Loucy (cell line): Measurements from ENCODE around the gene PSME3.

Source experiments
- H2AFZ ChIP-seq: fragments of 200-600 bp; sonication (generic); 2 replicates; pipeline ENCODE4 v1.6.0; 2016; ENCODE audit warnings: antibody characterized with exemption, mild to moderate bottlenecking, low read length, moderate library complexity
- H3F3A ChIP-seq: fragments of 200-600 bp; 2 replicates; pipeline ENCODE4 v1.6.0; 2016; ENCODE audit warnings: antibody characterized with exemption, low read depth, mild to moderate bottlenecking
- H3K27me3 ChIP-seq: fragments of 200-600 bp; sonication (generic); 2 replicates; pipeline ENCODE4 v1.6.1; 2014; ENCODE audit warnings: low read length, mild to moderate bottlenecking; ENCODE audit not compliant: insufficient read depth, poor library complexity, severe bottlenecking
- H3K36me3 ChIP-seq: fragments of 200-600 bp; sonication (generic); 2 replicates; pipeline ENCODE4 v1.6.1; 2016; ENCODE audit warnings: low read length; ENCODE audit not compliant: insufficient read depth
- H3K4me1 ChIP-seq: fragments of 200-600 bp; sonication (generic); 2 replicates; pipeline ENCODE4 v1.5.1; 2014; ENCODE audit warnings: low read length, mild to moderate bottlenecking; ENCODE audit not compliant: insufficient read depth, poor library complexity, severe bottlenecking
- H3K4me2 ChIP-seq: fragments of 200-600 bp; sonication (generic); 2 replicates; pipeline ENCODE4 v1.6.0; 2014; ENCODE audit warnings: antibody characterized with exemption, low read length, low read depth, mild to moderate bottlenecking; ENCODE audit not compliant: poor library complexity, severe bottlenecking
- H3K4me3 ChIP-seq: fragments of 200-600 bp; sonication (generic); 2 replicates; pipeline ENCODE4 v1.5.1; 2014; ENCODE audit warnings: low read length, mild to moderate bottlenecking, mixed read lengths; ENCODE audit not compliant: poor library complexity, severe bottlenecking
- H3K79me2 ChIP-seq: fragments of 200-600 bp; sonication (generic); 2 replicates; pipeline ENCODE4 v1.6.1; 2014; ENCODE audit warnings: low read length; ENCODE audit not compliant: insufficient read depth
- H3K9ac ChIP-seq: fragments of 200-600 bp; sonication (generic); 2 replicates; pipeline ENCODE4 v1.6.0; 2014; ENCODE audit warnings: mild to moderate bottlenecking, low read depth, low read length, moderate library complexity; ENCODE audit not compliant: poor library complexity, severe bottlenecking
- H3K9me2 ChIP-seq: fragments of 200-600 bp; sonication (generic); replicated peaks from 2 replicates; pipeline ENCODE4 v1.6.1; 2016; ENCODE audit warnings: low read depth, low read length, mixed read lengths
- H3K9me3 ChIP-seq: fragments of 200-600 bp; sonication (generic); 2 replicates; pipeline ENCODE4 v1.6.1; 2014; ENCODE audit warnings: mild to moderate bottlenecking, antibody characterized with exemption, low read length, low read depth; ENCODE audit not compliant: insufficient read depth
- H4K20me1 ChIP-seq: fragments of 200-600 bp; sonication (generic); 2 replicates; pipeline ENCODE4 v1.6.0; 2014; ENCODE audit warnings: antibody characterized with exemption, low read length, mild to moderate bottlenecking; ENCODE audit not compliant: insufficient read depth, poor library complexity, severe bottlenecking
- CTCF ChIP-seq: fragments of 200-600 bp; sonication (generic); conservative IDR thresholded peaks from 2 replicates; pipeline ENCODE4 v1.5.1; 2014; ENCODE audit warnings: mild to moderate bottlenecking, antibody characterized with exemption, low read length
- EZH2phosphoT487 ChIP-seq: fragments of 200-600 bp; IDR thresholded peaks from 2 replicates; pipeline ENCODE4 v1.6.1; 2018; ENCODE audit warnings: antibody characterized with exemption, mild to moderate bottlenecking, moderate library complexity, borderline replicate concordance

The PSME3 gene

DNA sequence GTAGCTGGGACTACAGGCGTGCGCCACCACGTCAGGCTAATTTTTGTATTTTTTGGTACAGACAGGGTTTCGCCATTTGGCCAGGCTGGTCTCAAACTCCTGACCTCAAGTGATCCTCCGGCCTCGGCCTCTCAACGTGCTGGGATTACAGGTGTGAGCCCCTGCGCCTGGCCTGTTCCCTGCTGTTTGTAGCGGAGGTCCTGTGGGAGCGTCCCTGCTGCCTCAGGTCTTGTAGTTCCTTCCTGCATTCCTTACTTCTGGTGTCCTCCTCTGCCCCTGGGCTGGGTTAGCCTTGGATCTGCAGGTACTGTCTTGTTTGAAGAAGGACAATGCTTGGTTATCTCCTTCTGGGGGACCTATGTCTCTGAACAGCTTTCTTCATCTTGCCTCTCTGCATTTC is 43.8 kb downstream of the PSME3 start:
- no peaks in the 10 kb centered on the region for H3F3A ChIP-seq
- H3K4me2 ChIP-seq = no peak overlapping the region
- H3K9ac ChIP-seq = no peak overlapping the region
- H3K9me3 ChIP-seq = no peaks in the 10 kb centered on the region
- H3K9me2 ChIP-seq = no peaks in the 10 kb centered on the region
- no peaks in the 10 kb centered on the region for H4K20me1 ChIP-seq
- TF ChIP-seq CTCF (no peak), EZH2phosphoT487 (no peak)
- H3K36me3 ChIP-seq = no peaks in the 10 kb centered on the region
- H3K4me1 ChIP-seq = no peaks in the 10 kb centered on the region
- H3K27me3 ChIP-seq = no peaks in the 10 kb centered on the region
- no peak overlapping the region for H3K4me3 ChIP-seq
- no peak overlapping the region for H2AFZ ChIP-seq
- H3K79me2 ChIP-seq = no peaks in the 10 kb centered on the region

DNA sequence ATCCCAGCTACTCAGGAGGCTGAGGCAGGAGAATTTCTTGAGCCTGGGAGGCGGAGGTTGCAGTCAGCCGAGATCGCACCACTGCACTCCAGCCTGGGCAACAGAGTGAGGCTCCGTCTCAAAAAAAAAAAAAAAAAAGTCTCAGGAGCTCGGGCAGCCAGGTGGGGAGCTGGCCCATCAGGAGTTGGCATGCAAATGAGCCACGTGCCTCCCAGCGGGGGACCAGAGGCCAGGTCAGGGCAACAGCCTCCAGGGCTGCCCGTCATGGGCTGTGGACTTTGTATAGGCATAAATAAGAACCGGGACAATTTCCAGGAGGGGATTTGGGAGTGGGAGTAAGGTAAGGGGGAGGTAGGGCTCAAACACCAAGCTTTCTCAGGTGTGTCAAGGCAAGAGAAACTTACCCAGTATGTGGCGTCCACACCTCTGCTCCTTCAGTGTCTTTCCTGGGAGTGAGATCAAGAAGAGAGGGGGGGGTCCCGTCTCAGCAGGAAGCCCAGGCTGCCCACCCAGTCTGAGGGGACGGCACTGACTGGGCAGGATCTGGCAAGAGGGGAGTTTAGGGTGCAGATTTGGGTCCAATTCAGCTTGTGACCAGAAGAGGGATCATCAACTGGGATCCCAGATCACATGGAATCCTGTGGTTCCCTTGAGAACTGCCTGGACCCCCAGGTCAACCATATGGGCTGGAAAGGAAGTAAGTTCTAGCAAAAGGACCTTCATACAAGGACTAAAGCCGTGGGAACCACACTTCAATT is 45.1 kb downstream of the PSME3 start:
- H4K20me1 ChIP-seq = no peaks in the 10 kb centered on the region
- no peaks in the 10 kb centered on the region for H3K27me3 ChIP-seq
- H3K79me2 ChIP-seq = no peaks in the 10 kb centered on the region
- H3K9me2 ChIP-seq = no peaks in the 10 kb centered on the region
- no peaks in the 10 kb centered on the region for H3K9me3 ChIP-seq
- H3K36me3 ChIP-seq = no peaks in the 10 kb centered on the region
- TF ChIP-seq CTCF (no peak), EZH2phosphoT487 (no peak)
- no peaks in the 10 kb centered on the region for H3F3A ChIP-seq
- H3K4me2 ChIP-seq = no peak overlapping the region
- no peak overlapping the region for H3K4me3 ChIP-seq
- H3K9ac ChIP-seq = no peak overlapping the region
- H3K4me1 ChIP-seq = no peaks in the 10 kb centered on the region
- peak overlapping the region; percentile 27; the same call in 1 of the 2 replicates for H2AFZ ChIP-seq

GRCh38 chr17:42878924-42879595 is 45.9 kb downstream of the PSME3 start:
- Histone ChIP-seq H4K20me1 (no peaks in the 10 kb centered on the region), H3K4me2 (no peak overlapping the region), H3K4me3 (no peak overlapping the region), H3K4me1 (no peaks in the 10 kb centered on the region), H2AFZ (peak overlapping the region; percentile 27; the same call in 1 of the 2 replicates), H3K9me2 (no peaks in the 10 kb centered on the region), H3K9ac (no peak overlapping the region), H3K27me3 (no peaks in the 10 kb centered on the region), H3K36me3 (no peaks in the 10 kb centered on the region), H3F3A (no peaks in the 10 kb centered on the region), H3K9me3 (no peaks in the 10 kb centered on the region), H3K79me2 (no peaks in the 10 kb centered on the region)
- TF ChIP-seq CTCF = no peak
- TF ChIP-seq EZH2phosphoT487 = no peak
